ENCODE data around the gene CDHR1.

- TF ChIP-seq CTCF (IDR thresholded peaks at IDR 0.05) (no peak), POLR2A (IDR thresholded peaks at IDR 0.05; ENCODE audit: low read depth) (no peak)
These were observed 36.3 kb upstream of the CDHR1 start for GRCh38 chr10:84158061-84158460.

Data from esophagus muscularis mucosa (tissue), 3 donors.